CD14-positive monocyte (primary cell): ENCODE measurements around the gene NDUFB8. TPM values are rescaled to one million over a fixed set of nuclear protein-coding genes. Genes with fewer than 3 reads are reported as not detected.
A peak's percentile ranks its signal among the peaks of the same experiment; 100 is the strongest.

ENCODE experiments used
- DNase-seq, 3 donors: peaks; one replicate each; pipeline ENCODE4 v3.0.0-alpha.2; 2011 to 2022
- H2AFZ ChIP-seq: 2 replicates; pipeline ENCODE4 v1.6.0; 2012; ENCODE audit warnings: mild to moderate bottlenecking, low read depth, low read length, inconsistent platforms; ENCODE audit not compliant: insufficient read depth, poor library complexity, severe bottlenecking
- H3K27ac ChIP-seq, 2 donors: 1 replicate in 1 of 2; 2 replicates in 1 of 2; pipeline ENCODE4 v1.5.1; 2012 to 2013; ENCODE audit warnings: low read length in 2 of 2, control low read depth in 1 of 2, inconsistent platforms in 1 of 2, low read depth in 1 of 2, mild to moderate bottlenecking in 1 of 2
- H3K27me3 ChIP-seq, 2 donors: one replicate each; pipeline versions ENCODE4 v1.6.0 to v1.6.1; 2011 to 2013; ENCODE audit warnings: low read length in 2 of 2; ENCODE audit not compliant: control insufficient read depth in 2 of 2, insufficient read depth in 2 of 2
- H3K36me3 ChIP-seq, 2 donors: replicated peaks in 1 of 2; 1 replicate in 1 of 2; 2 replicates in 1 of 2; pipeline versions ENCODE4 v1.5.1 to v1.6.1; 2012 to 2013; ENCODE audit warnings: low read length in 2 of 2, control low read depth in 1 of 2, inconsistent platforms in 1 of 2, mild to moderate bottlenecking in 1 of 2; ENCODE audit not compliant: insufficient read depth in 2 of 2, control insufficient read depth in 1 of 2
- H3K4me1 ChIP-seq, 2 donors: 1 replicate in 1 of 2; 2 replicates in 1 of 2; pipeline versions ENCODE4 v1.5.1 to v1.6.1; 2012 to 2013; ENCODE audit warnings: low read length in 2 of 2, control low read depth in 1 of 2, inconsistent platforms in 1 of 2, mild to moderate bottlenecking in 1 of 2, moderate library complexity in 1 of 2; ENCODE audit not compliant: insufficient read depth in 2 of 2, control insufficient read depth in 1 of 2
- H3K4me2 ChIP-seq: replicated peaks from 2 replicates; pipeline ENCODE3; 2012; ENCODE audit warnings: low read length, moderate library complexity, mild to moderate bottlenecking; ENCODE audit not compliant: poor library complexity, severe bottlenecking; ENCODE audit errors: extremely low read depth
- H3K4me3 ChIP-seq, 3 experiments: fragments of 200-600 bp in 1 of 3; sonication (generic) in 1 of 3; replicated peaks in 1 of 3; 1 replicate in 2 of 3; 2 replicates in 1 of 3; pipeline ENCODE4 v1.5.1; 2011 to 2013; ENCODE audit warnings: low read length in 3 of 3, mild to moderate bottlenecking in 3 of 3, control low read depth in 2 of 3, low read depth in 2 of 3, inconsistent platforms in 1 of 3, moderate library complexity in 1 of 3
- H3K79me2 ChIP-seq: 2 replicates; pipeline ENCODE4 v1.6.0; 2012; ENCODE audit warnings: mild to moderate bottlenecking, control low read depth, inconsistent platforms, low read length, moderate library complexity; ENCODE audit not compliant: insufficient read depth
- H3K9ac ChIP-seq: 2 replicates; pipeline ENCODE4 v1.6.0; 2017; ENCODE audit warnings: low read length, mild to moderate bottlenecking; ENCODE audit not compliant: insufficient read depth, poor library complexity, severe bottlenecking
- H3K9me3 ChIP-seq, 2 donors: replicated peaks in 1 of 2; 1 replicate in 1 of 2; 2 replicates in 1 of 2; pipeline versions ENCODE4 v1.5.1 to v1.6.1; 2012 to 2013; ENCODE audit warnings: low read length in 2 of 2, control low read depth in 1 of 2; ENCODE audit not compliant: control insufficient read depth in 1 of 2, insufficient read depth in 1 of 2
- H4K20me1 ChIP-seq: 2 replicates; pipeline ENCODE4 v1.6.0; 2012; ENCODE audit warnings: mild to moderate bottlenecking, low read length, control low read depth, moderate library complexity; ENCODE audit not compliant: insufficient read depth
- H3K27ac Mint-ChIP-seq, 7 donors: one replicate each; pipeline ENCODE4 v1.8.0; 2020; ENCODE audit warnings: mild to moderate bottlenecking in 7 of 7, mixed read lengths in 7 of 7, moderate library complexity in 6 of 7, inconsistent platforms in 2 of 7
- H3K27me3 Mint-ChIP-seq, 3 donors: one replicate each; pipeline ENCODE4 v1.8.0; 2021 to 2022; ENCODE audit warnings: low read depth in 3 of 3, mild to moderate bottlenecking in 3 of 3, mixed read lengths in 3 of 3, moderate library complexity in 3 of 3, inconsistent platforms in 1 of 3
- H3K36me3 Mint-ChIP-seq, 2 donors: one replicate each; pipeline ENCODE4 v1.8.0; 2020; ENCODE audit warnings: mixed read lengths in 2 of 2, inconsistent platforms in 1 of 2, mild to moderate bottlenecking in 1 of 2
- H3K4me1 Mint-ChIP-seq: one replicate; pipeline ENCODE4 v1.8.0; 2020; ENCODE audit warnings: mild to moderate bottlenecking, mixed read lengths
- H3K4me3 Mint-ChIP-seq, 2 donors: one replicate each; pipeline ENCODE4 v1.8.0; 2020; ENCODE audit warnings: mild to moderate bottlenecking in 2 of 2, mixed read lengths in 2 of 2, moderate library complexity in 1 of 2
- H3K9me3 Mint-ChIP-seq, 7 donors: one replicate each; pipeline ENCODE4 v1.8.0; 2020 to 2022; ENCODE audit warnings: mixed read lengths in 7 of 7, mild to moderate bottlenecking in 6 of 7, moderate library complexity in 6 of 7, inconsistent platforms in 2 of 7
- CTCF ChIP-seq: fragments of 200-600 bp; IDR thresholded peaks from one replicate; pipeline ENCODE4 v1.8.0; 2022; ENCODE audit warnings: antibody characterized with exemption, mild to moderate bottlenecking
- WGBS: methylation state at CpG from one replicate; pipeline ENCODE4 v1.1.5; 2013; ENCODE audit warnings: missing lambda C conversion rate; ENCODE audit not compliant: insufficient coverage; 5-methylcytosine and 5-hydroxymethylcytosine counted together
- intact Hi-C, 2 donors: fragments of 100-400 bp; cut with micrococcal nuclease; formaldehyde crosslinking; loops; one replicate each; pipeline versions ENCODE4 v1.15.0 to v1.15.1; 2023
- polyA minus RNA-seq: library from RNA; depleted of rRNA, polyadenylated mRNA; stranded (reverse); fragments of >200 nt; gene quantifications from 2 replicates; pipeline ENCODE4 v1.2.3, GENCODE V29; 2012
- polyA plus RNA-seq, 3 donors: library from polyadenylated mRNA; depleted of rRNA in 1 of 3; unstranded in 2 of 3; stranded (reverse) in 1 of 3; fragments of 300-500 nt in 2 of 3; fragments of >200 nt in 1 of 3; fragmentation: Illumina TruSeq in 2 of 3; gene quantifications; 1 replicate in 2 of 3; 2 replicates in 1 of 3; pipeline ENCODE4 v1.2.3, GENCODE V29; 2012 to 2021
- total RNA-seq, 12 experiments: library from RNA in 1 of 12; stranded (reverse) in 1 of 12; fragments of 120-200 nt in 1 of 12; gene quantifications; one replicate each; pipeline ENCODE4 v1.2.4 and lab custom pipeline; 2013 to 2026; ENCODE audit warnings: mixed read lengths in 6 of 12, inconsistent platforms in 1 of 12

NDUFB8 gene
- 176 TPM for total RNA-seq (2013)
- 100 to 1,000 TPM; 124 to 419 (median 381) TPM for polyA plus RNA-seq
- polyA minus RNA-seq, result 55.6 and 108 TPM in 2 replicates
- 1.1 to 7.8 (median 6.2) reads per million in 11 experiments for total RNA-seq (lab: John Stamatoyannopoulos, UW)

- Mint-ChIP-seq H3K27ac (peak within 1 kb of the TSS; percentile 82 to 99 (median 94)), H3K4me1 (peaks cover 18% of the 10 kb centered on the region), H3K27me3 (peaks cover 0 to 4% (median 0%) of the 10 kb centered on the region in 3 donors), H3K36me3 (peaks cover 25 to 26% of the 10 kb centered on the region in 2 donors), H3K9me3 (peaks cover 0 to 5% (median 0%) of the 10 kb centered on the region in 7 donors), H3K4me3 (peak within 1 kb of the TSS; percentile 100)
- H3K9ac ChIP-seq, result peak within 1 kb of the TSS; percentile 80
- no peaks in the 10 kb centered on the region for H4K20me1 ChIP-seq
- peaks cover 25 to 28% of the 10 kb centered on the region in 2 donors for H3K36me3 ChIP-seq
- peak within 1 kb of the TSS; percentile 31 to 82 for H3K27ac ChIP-seq
- peaks cover 25% of the 10 kb centered on the region for H3K79me2 ChIP-seq
- H3K27me3 ChIP-seq, result no peaks in the 10 kb centered on the region
- peak; percentile 68 to 77 (median 73) for DNase-seq
- WGBS, result under 1% methylated on average over 36 of the region's 43 CpGs
- no peak for TF ChIP-seq CTCF
- H3K4me1 ChIP-seq, result peaks cover 15 to 20% of the 10 kb centered on the region in 2 donors
- peak within 1 kb of the TSS; percentile 87 to 99 (median 94) for H3K4me3 ChIP-seq
- H3K9me3 ChIP-seq, result no peaks in the 10 kb centered on the region
- H3K4me2 ChIP-seq, result peak within 1 kb of the TSS; percentile 96
- intact Hi-C loops, result no loop called here
- peak within 1 kb of the TSS; percentile 94 for H2AFZ ChIP-seq
Observed at GRCh38 chr10:100529475-100530298, at the start of gene NDUFB8. NDUFB8 (minus strand) TSS chr10:100529871; CDS start chr10:100529851, 20 bp downstream.

GRCh38 chr10:100576282-100576635 lies 46.6 kb upstream of the NDUFB8 start:
- DNase-seq, result no peak
- H3K79me2 ChIP-seq, result no peaks in the 10 kb centered on the region
- TF ChIP-seq CTCF, result no peak
- WGBS, result 89% methylated on average over 5 of the region's 5 CpGs
- H3K9me3 ChIP-seq, result no peaks in the 10 kb centered on the region
- H3K4me2 ChIP-seq, result no peak overlapping the region
- H3K27me3 ChIP-seq, result peaks cover 0 to 7% of the 10 kb centered on the region in 2 donors
- H3K9me3 Mint-ChIP-seq, result peaks cover 0 to 2% (median 0%) of the 10 kb centered on the region in 7 donors
- peak overlapping the region in 1 of 7 donors; percentile 46 for H3K27ac Mint-ChIP-seq
- H4K20me1 ChIP-seq, result no peaks in the 10 kb centered on the region
- H3K4me3 ChIP-seq, result no peak overlapping the region
- H3K9ac ChIP-seq, result no peak overlapping the region
- H3K4me1 Mint-ChIP-seq, result no peaks in the 10 kb centered on the region
- no peaks in the 10 kb centered on the region for H3K36me3 Mint-ChIP-seq
- no peak overlapping the region for H2AFZ ChIP-seq
- H3K4me1 ChIP-seq, result no peaks in the 10 kb centered on the region
- no peaks in the 10 kb centered on the region for H3K36me3 ChIP-seq
- H3K27me3 Mint-ChIP-seq, result peaks cover 29 to 54% (median 33%) of the 10 kb centered on the region in 3 donors
- H3K4me3 Mint-ChIP-seq, result no peak overlapping the region
- intact Hi-C loops, result no loop called here
- no peak overlapping the region for H3K27ac ChIP-seq
